Stimulated activated CD8-positive, alpha-beta memory T cell treated with anti-CD3 and anti-CD28 coated beads, Interleukin-15, amount 100 ng/mL, for 48 hours (primary cell): ENCODE measurements around the gene USP2.
A peak's percentile ranks its signal among the peaks of the same experiment; 100 is the strongest.

Experiments used
- DNase-seq, 2 donors: peaks; one replicate each; pipeline ENCODE4 v3.0.0-alpha.2; 2020; ENCODE audit warnings: low read depth in 2 of 2

Gene USP2, protein sequence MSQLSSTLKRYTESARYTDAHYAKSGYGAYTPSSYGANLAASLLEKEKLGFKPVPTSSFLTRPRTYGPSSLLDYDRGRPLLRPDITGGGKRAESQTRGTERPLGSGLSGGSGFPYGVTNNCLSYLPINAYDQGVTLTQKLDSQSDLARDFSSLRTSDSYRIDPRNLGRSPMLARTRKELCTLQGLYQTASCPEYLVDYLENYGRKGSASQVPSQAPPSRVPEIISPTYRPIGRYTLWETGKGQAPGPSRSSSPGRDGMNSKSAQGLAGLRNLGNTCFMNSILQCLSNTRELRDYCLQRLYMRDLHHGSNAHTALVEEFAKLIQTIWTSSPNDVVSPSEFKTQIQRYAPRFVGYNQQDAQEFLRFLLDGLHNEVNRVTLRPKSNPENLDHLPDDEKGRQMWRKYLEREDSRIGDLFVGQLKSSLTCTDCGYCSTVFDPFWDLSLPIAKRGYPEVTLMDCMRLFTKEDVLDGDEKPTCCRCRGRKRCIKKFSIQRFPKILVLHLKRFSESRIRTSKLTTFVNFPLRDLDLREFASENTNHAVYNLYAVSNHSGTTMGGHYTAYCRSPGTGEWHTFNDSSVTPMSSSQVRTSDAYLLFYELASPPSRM

DNA sequence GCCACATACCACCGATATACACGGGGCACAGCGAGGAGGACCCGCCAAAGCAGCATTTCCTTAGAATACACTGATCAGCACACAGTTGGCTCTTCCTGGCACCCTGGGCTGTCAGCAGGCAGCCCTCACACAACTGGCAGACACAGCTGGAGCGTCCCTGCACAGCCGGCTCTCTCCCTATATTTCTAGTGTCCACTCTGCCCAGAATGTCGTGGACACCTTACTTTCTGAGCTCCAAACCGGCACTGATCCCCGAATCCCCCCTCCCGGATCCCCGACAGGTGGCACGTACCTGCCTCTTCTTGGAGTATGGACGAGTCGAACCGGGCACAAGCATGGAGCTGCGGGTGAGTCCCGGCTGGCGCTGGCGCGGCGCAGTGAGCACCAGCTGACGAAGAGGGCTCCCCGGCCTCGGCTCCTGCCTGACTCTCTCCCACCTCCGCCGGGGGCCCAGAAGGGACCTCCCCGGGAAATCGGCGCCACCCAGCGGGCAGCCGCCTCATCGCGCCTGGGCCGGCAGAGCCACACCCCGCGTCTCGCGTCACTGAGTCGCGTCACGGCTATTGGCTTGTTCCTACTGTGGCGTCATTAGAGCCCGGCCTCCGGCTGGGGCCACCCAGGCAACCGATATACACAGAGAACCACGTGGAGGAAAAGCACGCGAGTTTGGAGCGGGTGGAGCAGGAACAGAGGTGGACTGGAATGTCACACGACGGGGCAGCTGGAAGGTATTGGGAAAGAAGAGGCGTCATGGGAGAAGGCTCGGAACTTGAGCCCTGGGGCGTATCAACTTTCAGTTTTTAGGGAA is at the start of gene USP2:
Gene USP2, minus strand, starts transcription at position 510 of the 808 bp plus-strand sequence. CDS start 8,210 bp downstream, outside the sequence.
- peak; percentile 95 for DNase-seq

GRCh38 chr11:119427279-119427678 is 45.8 kb upstream of the USP2 start:
- no peak for DNase-seq

GRCh38 chr11:119426142-119426541 is 44.7 kb upstream of the USP2 start:
- DNase-seq: no peak

DNA sequence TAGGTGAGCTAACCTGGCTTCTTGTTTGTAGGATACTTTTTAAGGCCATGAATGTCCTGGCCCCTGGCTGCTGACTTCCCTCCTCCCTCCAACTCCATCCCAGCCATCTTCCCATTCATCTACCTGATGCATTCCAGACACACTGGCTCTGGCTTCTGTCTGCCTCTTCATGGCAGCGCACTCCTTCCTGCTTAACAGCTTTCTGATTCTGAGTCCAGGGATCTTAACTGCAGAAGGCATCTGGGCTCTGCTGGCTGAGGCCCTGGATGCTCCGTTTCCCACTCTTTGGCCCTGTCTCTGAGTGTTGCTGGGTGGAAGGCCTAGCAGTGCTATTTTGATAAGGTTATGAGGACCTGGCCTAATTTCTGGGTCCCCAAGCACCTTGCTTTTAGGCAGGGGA is 43.3 kb upstream of the USP2 start:
- no peak for DNase-seq

DNA sequence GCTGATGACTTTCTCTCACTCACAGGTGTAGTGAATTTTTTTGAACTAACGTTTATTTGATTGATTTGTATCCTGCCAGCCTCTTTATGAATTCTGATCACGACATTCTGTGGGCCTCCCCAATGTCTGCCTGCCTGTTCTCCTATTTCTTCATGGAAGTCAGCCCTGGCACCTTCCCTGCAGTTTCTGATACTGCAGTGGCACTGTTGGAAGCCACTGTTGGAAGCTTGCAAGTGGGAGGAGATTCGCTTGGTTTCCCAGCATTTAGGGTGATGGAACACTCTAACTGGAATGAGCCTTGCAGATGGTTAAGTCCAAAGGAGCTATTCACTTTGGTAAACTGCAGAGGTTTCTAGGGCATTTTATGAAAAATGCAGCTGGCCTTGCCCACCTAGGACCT is 42.8 kb upstream of the USP2 start:
- DNase-seq: no peak

DNA sequence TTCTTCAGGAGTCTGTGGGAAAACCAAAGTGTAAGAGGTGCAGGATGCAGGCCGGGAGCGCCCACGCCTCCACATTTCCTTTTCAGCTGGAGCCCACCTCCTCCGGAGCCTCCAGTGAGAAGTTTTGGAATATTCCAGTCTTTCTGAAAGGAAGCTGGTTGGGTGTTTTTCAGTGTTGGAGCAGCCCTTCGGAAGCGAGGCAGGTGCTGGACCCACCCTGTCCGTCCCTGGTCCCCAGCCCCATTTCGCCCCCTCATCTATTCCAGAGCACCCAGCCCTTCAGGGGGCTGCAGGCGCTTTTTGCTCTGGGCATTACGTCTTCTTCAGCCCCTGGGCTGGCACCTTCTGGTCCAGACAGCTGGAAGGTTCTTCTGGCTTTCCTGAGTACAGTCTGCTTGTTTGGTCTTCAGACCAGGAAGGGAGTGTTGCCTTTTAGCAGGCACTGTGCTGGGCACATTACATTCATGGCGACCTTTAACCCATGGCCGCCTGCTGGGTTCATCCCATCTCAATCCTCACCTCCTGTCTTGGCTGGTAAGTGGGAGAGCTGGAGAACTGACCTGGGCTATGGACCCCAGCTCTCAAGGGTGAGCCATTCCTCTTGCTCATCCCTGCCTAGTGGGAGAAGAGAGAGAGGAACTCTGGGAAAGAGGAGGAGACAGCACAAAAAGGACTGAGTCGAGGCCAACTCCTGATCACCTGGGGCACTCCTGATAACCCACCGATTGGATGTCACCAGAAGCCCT is 42.2 kb upstream of the USP2 start:
- DNase-seq: no peak

DNA sequence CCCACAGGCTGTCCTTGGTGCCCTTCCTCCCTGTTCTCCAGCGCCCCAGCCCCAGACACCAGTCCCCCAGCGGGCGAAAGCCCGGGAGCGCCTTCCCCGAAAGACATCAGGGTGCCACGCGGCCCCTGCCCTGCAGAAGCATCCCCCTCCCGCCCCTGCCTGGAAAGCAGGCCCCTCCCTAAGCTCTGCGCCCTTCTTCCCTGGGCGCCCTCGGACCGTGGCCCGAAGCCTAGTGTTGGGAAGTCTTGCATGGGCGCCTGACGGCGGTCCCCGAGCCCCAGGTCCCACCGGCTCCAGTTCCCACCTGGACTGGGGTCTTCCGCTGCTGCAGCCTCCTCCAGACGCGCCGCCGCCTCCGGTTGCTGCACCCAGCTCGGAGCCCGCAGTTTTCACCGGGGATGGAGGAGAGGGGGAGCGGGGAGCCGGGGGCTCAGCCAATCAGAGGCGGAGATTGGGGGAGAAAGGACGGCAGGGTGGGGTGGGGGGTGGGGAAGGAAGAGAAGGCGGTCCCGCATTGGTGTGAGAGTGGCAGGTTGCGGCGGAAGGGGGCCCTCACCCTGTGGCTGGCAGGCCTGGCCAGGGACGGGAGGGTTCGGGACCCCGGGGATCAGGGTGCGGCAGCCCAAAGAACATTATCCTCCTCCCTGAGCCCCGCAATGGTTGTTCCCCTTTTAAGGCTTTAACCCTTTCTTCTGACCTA is 41.5 kb upstream of the USP2 start, which contains the start of gene THY1:
Gene THY1, minus strand, starts transcription at position 364 of the 700 bp plus-strand sequence. CDS start 2,267 bp downstream, outside the sequence.
- no peak for DNase-seq

DNA sequence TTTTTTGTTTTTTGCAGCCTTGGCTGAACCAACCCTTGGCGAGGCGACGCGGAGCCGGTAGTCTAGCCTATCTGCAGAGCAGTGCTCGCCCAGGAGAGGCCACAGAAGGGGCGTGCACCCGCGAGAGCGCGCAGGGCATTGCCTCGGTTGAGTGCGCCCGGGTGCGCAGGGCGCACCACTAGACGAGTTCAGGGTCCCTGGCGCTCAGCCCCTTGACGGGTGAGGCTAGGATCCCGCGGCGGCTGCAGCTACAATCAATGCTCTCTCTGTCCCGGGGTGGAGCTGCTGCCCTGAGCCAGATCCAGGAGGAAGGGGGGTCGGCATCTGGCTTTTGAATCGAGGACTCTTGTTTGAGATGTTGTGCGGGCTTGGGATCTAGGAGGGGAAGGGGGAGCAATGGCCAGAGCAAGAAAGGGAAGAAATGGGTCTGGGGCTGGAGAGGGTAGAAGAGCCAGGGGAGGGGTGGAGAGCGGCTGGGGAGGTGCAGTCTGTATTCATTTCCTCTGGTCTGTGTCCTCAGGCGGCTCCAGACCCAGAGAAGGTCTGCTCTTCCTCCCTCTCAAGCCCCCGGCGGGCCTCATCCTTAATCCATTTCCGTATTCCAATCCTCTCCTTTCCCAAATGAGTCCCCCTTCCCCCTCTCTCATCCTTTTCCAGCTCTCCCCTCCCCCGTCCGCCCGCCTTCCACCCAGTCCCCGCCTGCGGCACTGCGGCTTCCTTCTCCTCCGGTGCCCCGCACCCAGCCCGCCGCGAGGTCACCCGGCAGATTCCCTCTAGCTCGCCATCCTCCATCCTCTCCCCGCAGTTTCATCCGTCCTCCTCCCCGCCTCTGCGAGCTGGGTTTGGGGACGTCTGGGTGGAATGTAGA is 40.7 kb upstream of the USP2 start:
- DNase-seq: no peak

DNA sequence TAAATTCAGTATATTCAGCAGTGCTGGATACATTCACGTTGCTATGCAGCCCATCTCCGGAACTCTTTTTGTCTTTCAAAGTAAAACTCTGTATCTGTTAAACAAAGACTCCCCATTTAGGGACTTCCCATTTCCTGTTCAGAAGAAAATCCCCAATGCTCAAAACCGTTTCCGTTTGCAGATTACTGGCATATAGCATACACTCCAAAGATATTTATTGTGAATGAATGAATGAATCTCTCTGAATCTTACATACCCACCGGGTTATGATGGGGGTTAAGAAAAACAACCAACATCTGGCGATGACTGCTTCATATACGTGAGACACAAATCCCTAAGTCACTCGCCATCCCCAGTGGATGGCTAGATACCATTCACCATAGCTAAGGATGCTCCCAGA is 39.9 kb upstream of the USP2 start:
- DNase-seq: no peak

- DNase-seq: no peak
Observed at GRCh38 chr11:119420631-119421030, 39.1 kb upstream of the USP2 start.

DNA sequence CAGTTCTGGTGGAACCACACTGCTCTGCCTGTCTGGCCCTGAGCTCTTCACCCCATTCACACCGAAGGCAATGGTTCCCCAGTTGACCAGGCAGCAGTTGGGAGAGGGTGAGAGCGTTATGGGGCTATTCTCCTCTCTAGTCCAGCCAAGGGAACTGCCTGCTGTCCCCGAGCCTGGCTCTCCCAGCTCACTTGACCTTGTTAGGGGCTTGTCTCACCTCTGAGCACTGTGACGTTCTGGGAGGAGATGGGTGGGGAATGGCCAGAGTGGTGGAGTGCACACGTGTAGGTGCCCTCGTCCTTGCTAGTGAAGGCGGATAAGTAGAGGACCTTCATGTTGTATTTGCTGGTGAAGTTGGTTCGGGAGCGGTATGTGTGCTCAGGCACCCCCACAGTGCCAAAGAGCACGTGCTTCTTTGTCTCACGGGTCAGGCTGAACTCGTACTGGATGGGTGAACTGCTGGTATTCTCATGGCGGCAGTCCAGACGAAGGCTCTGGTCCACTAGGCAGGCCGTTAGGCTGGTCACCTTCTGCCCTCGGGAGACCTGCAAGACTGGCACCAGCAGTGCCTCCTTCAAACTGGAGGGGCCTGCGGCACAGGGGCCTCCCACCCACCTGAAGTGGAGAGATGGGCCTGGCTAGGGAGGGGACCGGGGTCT is 38.5 kb upstream of the USP2 start:
- DNase-seq: no peak

GRCh38 chr11:119419246-119419645 is 37.8 kb upstream of the USP2 start:
- no peak for DNase-seq

- no peak for DNase-seq
Observed at GRCh38 chr11:119418759-119419158, 37.3 kb upstream of the USP2 start.

DNA sequence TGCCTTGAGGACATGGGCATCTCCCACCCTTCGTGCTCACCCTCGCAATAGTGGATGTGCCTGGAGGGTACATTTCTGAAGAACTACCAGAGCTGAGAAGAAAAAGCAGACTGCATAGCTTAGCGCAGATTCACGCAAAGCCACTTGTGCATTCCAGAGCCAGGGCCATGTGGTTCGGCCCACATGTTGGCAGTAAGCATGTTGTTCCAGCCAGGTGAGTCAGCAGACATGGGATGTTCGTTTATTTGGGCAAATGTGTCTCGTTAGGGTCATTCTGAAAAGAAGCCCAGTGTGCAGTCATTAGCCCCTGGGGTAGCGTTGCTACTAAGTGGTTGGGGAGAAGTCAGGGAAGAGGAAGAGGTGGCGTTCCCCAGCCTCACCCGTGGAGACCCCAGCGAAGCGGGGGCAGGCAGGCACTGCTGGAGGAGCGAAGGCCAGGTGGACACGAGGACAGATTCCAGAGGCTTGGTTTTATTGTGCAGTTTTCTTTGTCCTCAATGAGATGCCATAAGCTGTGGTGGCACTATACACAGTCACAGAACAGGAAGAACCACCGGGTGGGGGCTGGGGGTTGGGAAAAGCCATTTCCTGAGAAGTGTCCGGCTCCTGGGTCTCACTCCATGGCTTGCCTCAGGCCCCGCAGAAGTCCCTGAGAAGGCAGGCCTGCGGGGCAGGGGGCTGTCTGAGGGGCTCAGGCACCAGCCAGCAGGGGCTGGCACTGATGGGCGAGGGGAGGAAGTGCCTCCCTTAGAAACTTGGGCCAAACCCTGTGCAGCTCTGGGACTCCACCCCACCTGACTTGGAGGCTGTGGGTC is 36.4 kb upstream of the USP2 start:
- DNase-seq: no peak

- no peak for DNase-seq
Observed at GRCh38 chr11:119416606-119417580, 35.4 kb upstream of the USP2 start.

DNA sequence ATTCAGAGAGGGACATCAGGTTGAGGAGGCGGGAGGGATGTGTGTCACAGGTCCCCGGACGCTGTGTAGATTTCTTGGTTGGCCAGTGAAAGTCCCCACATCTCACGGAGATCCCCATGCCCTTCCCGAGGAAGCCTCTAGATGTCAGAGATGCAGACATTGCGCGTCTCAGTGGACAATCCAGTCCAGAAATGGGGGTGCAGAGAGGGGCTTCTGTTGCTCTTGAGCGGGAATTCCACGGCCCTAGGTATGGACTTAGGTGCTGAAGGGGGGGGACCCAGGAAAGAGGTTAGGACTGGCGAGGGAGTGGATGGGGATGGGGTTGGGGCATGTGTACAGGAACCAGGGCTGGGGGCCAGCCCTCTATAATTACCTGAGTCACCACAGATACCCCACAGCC is 34.5 kb upstream of the USP2 start:
- DNase-seq: no peak

GRCh38 chr11:119415517-119415916 is 34.0 kb upstream of the USP2 start:
- DNase-seq: no peak

- no peak for DNase-seq
Observed at GRCh38 chr11:119414734-119415133, 33.2 kb upstream of the USP2 start.
